GM12873 (cell line): ENCODE data around the gene CFAP251.

Source experiments
- TF ChIP-seq, protein P1 (sequence below): IDR thresholded peaks from 2 replicates; pipeline ENCODE4 v1.5.1; 2012; ENCODE audit warnings: low read depth, mild to moderate bottlenecking, moderate library complexity, low read length, control low read depth; ENCODE audit not compliant: insufficient read depth; ENCODE audit errors: missing control alignments

CFAP251 gene

DNA sequence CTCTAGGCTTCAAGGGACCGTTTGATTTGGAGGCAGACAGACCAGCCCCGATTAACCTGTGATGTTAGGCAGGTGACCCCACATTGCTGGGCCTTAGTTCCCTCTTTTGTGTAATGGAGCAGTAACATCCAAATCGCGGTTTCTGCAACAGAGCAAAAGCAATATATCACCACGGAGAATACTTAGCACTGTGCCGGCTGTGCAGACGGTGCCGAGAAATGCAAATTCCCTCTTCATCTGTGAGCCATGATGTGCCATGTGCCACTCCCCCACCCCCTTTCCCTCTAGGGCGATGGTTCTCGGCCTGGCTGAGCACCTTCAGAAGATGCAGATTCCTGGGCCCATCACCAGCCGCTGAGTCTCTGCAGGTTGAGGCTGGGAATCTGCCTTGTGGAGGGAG, 114.2 kb downstream of the CFAP251 start:
- TF ChIP-seq, protein P1, sequence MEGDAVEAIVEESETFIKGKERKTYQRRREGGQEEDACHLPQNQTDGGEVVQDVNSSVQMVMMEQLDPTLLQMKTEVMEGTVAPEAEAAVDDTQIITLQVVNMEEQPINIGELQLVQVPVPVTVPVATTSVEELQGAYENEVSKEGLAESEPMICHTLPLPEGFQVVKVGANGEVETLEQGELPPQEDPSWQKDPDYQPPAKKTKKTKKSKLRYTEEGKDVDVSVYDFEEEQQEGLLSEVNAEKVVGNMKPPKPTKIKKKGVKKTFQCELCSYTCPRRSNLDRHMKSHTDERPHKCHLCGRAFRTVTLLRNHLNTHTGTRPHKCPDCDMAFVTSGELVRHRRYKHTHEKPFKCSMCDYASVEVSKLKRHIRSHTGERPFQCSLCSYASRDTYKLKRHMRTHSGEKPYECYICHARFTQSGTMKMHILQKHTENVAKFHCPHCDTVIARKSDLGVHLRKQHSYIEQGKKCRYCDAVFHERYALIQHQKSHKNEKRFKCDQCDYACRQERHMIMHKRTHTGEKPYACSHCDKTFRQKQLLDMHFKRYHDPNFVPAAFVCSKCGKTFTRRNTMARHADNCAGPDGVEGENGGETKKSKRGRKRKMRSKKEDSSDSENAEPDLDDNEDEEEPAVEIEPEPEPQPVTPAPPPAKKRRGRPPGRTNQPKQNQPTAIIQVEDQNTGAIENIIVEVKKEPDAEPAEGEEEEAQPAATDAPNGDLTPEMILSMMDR, result no peak

DNA sequence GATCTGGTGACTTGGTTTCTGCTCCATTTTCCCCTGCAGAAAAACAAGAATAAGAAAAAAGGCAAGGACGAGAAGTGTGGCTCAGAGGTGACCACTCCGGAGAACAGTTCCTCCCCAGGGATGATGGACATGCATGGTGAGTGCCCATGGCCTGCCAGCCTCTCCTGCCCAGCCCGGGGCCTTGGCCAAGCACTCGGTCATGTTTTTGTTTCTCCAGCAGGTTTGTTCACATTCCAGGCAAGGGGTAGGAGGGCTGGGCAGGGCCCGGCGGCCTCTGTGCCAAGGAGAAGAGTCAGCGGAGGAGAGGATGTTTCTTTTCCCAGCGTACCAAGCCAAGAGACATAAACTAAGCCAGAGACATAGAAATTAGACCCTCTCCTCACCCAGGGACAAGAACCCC, 116.9 kb downstream of the CFAP251 start:
- TF ChIP-seq, protein P1, result no peak

- TF ChIP-seq, protein P1, result no peak
These were observed 117.8 kb downstream of the CFAP251 start for GRCh38 chr12:122036153-122036552.

GRCh38 chr12:122040579-122041386, 122.4 kb downstream of the CFAP251 start:
- TF ChIP-seq, protein P1, result no peak

- TF ChIP-seq, protein P1, result no peak
These were observed 124.5 kb downstream of the CFAP251 start for GRCh38 chr12:122042910-122043309.

DNA sequence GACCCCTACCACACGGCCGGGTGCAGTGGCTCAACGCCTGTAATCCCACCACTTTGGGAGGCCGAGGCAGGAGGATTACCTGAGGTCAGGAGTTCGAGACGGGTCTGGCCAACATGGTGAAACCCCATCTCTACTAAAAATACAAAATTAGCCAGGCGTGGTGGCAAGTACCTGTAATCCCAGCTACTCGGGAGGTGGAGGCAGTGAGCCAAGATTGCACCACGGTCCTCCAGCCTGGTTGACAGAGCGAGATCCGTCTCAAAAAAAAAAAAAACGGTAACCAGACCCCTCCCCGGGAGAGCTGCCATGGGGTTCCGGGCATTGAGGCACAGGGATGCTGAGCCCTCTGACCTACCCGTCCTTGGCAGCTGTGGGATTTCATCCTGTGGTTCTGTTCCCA, 125.1 kb downstream of the CFAP251 start:
- TF ChIP-seq, protein P1, result no peak

DNA sequence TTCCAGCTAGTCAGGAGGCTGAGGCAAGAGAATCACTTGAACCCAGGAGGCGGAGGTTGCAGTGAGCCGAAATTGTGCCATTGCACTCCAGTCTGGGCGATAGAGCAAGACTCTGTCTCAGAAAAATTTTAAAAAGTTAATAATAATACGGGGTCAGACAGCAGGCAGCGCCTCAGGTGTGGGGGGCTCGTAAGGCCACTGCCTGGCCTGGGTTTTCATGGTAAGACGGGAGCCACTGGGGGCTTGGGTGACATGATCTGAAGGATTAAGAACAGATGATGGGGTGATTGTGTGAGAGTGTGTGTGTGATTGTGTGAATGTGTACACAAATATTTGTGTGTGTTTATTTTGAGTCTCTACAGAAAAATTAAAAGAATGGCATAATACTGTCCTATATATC, 126.9 kb downstream of the CFAP251 start:
- TF ChIP-seq, protein P1, result no peak
